ENCODE measurements around the gene MYCL.
"Not testable (repeated sequence)": the region's sequence is repeated elsewhere in the genome, so short reads cannot be mapped to it uniquely, and the experiment has no call there.

The MYCL gene

GRCh38 chr1:39886757-39887231 is 14.9 kb downstream of the MYCL start:
- DNase-seq = no peak

GRCh38 chr1:39885516-39885915 is 16.2 kb downstream of the MYCL start:
- DNase-seq = no peak

GRCh38 chr1:39882152-39882551 is 19.6 kb downstream of the MYCL start:
- no peak for DNase-seq

GRCh38 chr1:39877980-39878956 is 23.4 kb downstream of the MYCL start:
- no peak for DNase-seq

- no peak for DNase-seq
Observed at GRCh38 chr1:39877231-39877778, 24.4 kb downstream of the MYCL start.

GRCh38 chr1:39876144-39876543 is 25.6 kb downstream of the MYCL start:
- DNase-seq = no peak

- no peak for DNase-seq
Observed at GRCh38 chr1:39872698-39873097, 29.0 kb downstream of the MYCL start.

GRCh38 chr1:39871796-39872195 is 29.9 kb downstream of the MYCL start:
- DNase-seq = no peak

- DNase-seq = not testable (repeated sequence)
Observed at GRCh38 chr1:39871043-39871442, 30.7 kb downstream of the MYCL start.

GRCh38 chr1:39869538-39870112 is 32.1 kb downstream of the MYCL start:
- not testable (repeated sequence) for DNase-seq

GRCh38 chr1:39866767-39867166 is 35.0 kb downstream of the MYCL start:
- DNase-seq = no peak

GRCh38 chr1:39865762-39866161 is 36.0 kb downstream of the MYCL start:
- DNase-seq = no peak

GRCh38 chr1:39863177-39863576 is 38.5 kb downstream of the MYCL start:
- no peak for DNase-seq

GRCh38 chr1:39861003-39861402 is 40.7 kb downstream of the MYCL start:
- no peak for DNase-seq

- DNase-seq = no peak
Observed at GRCh38 chr1:39859859-39860812, 41.6 kb downstream of the MYCL start.

GRCh38 chr1:39858315-39858714 is 43.4 kb downstream of the MYCL start:
- DNase-seq = no peak

- no peak for DNase-seq
Observed at GRCh38 chr1:39857126-39857878, 44.4 kb downstream of the MYCL start.

- DNase-seq = no peak
Observed at GRCh38 chr1:39854738-39855137, 47.0 kb downstream of the MYCL start.

- no peak for DNase-seq
Observed at GRCh38 chr1:39854314-39854713, 47.4 kb downstream of the MYCL start.

GRCh38 chr1:39852876-39853275 is 48.8 kb downstream of the MYCL start:
- DNase-seq = no peak

GRCh38 chr1:39852214-39852791 is 49.4 kb downstream of the MYCL start:
- no peak for DNase-seq

Measured in NCI-H82 (cell line).